ENCODE results near the gene FDX2. TPM values are rescaled to one million over a fixed set of nuclear protein-coding genes. Genes with fewer than 3 reads are reported as not detected.

The FDX2 gene
- total RNA-seq, 1 experiment from 2014 or later: 21.0 TPM

DNA sequence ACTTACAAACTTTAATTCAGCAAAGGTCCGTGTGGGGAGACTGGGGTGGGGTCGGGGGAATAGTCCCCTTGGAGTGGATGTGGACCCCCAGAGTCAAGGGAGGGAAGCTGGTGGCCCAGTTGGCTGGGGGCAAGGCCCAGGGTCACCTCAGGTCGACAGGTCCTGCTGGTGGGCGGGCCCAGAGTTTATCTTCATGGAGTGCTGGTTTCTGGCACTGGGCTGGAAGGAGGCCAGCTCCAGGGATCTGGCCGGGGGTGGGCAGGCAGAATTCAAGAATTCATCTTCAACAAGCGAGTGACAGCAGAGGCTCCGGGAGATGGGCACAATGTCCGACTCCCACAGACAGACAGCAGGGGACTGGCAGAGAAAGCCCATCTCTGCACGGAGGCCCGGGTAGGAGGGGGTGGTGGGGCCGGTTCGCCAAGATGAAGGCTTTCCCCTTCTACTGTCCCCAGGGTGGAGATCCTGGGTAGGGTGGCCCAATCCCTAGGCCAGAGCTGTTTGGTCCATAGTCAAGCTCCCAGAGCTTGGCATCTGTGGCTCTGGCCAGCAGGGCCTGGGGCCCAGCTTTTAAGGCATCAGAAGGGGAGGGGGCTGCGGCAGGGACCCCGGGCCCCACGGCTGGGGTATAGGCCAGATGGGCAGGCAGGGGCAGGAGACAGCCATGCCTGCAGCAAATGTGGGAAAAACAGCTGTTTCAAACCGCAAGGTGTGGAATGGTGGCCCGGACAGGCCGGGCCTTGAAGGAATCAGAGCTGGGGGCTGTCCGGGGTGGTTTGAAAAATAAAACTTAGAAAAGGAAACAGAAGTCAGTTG lies 622 bp upstream of the FDX2 start:
- RAD21 ChIA-PET (ENCODE audit: low non-redundant PET in 1 of 2, low total read pairs in 2 of 2, uncharacterized antibody in 2 of 2, unreplicated experiment in 2 of 2): no interaction called here
- Histone ChIP-seq H3K36me3 (ENCODE audit: control insufficient read depth in 1 of 2, insufficient read depth in 2 of 2, low read length in 2 of 2) (peaks cover 12 to 14% of the 10 kb centered on the region in 2 experiments; a peak in 3 of 4 replicates), H3K9me3 (ENCODE audit: control insufficient read depth in 1 of 2, insufficient read depth in 1 of 2, low read depth in 1 of 2, low read length in 2 of 2) (no peaks in the 10 kb centered on the region), H3K9ac (ENCODE audit: low read length) (peak overlapping the region; percentile 82), H3K9me2 (ENCODE audit: insufficient read depth) (no peaks in the 10 kb centered on the region), H2AFZ (ENCODE audit: low read depth, low read length, poor library complexity, severe bottlenecking) (no peak overlapping the region), H3K4me1 (ENCODE audit: control insufficient read depth in 1 of 2, insufficient read depth in 2 of 2, low read length in 2 of 2) (peaks cover 4 to 21% of the 10 kb centered on the region in 2 experiments; a peak in 3 of 4 replicates), H3K79me2 (ENCODE audit: insufficient read depth, low read length) (0 out of 2 replicates have a peak, but pooled peaks cover 4% of the 10 kb centered on the region), H3K27ac (ENCODE audit: low read depth, low read length) (peak overlapping the region; percentile 80), H3K27me3 (ENCODE audit: insufficient read depth, low read length) (no peaks in the 10 kb centered on the region), H4K20me1 (ENCODE audit: insufficient read depth) (no peaks in the 10 kb centered on the region), H3K4me3 (replicated peaks in 1 of 2; ENCODE audit: low read depth in 1 of 2, low read length in 2 of 2) (peak overlapping the region; percentile 89 to 98), H3K4me2 (ENCODE audit: low read length) (peak overlapping the region; percentile 96)
- POLR2A ChIA-PET: no interaction called here
- intact Hi-C loops (cut with micrococcal nuclease): no loop called here
- ATAC-seq (no peak; the same call in 1 of the 2 replicates), DNase-seq (ENCODE audit: low read depth, low spot score) (no peak)
- TSS peak; percentile 33 for BruUV-seq (replicated peaks)
- CTCF ChIA-PET: no interaction called here
- TF ChIP-seq, protein P1, sequence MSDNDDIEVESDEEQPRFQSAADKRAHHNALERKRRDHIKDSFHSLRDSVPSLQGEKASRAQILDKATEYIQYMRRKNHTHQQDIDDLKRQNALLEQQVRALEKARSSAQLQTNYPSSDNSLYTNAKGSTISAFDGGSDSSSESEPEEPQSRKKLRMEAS (IDR thresholded peaks at IDR 0.05): no peak
- TF ChIP-seq ELF1 (IDR thresholded peaks at IDR 0.05; ENCODE audit: borderline replicate concordance, low read depth): no peak
- no peak for TF ChIP-seq EGR1 (IDR thresholded peaks at IDR 0.05; ENCODE audit: low read depth)
- no peak for TF ChIP-seq ZFX (IDR thresholded peaks at IDR 0.05)
- no peak for TF ChIP-seq TCF7L2 (IDR thresholded peaks at IDR 0.05; ENCODE audit: borderline replicate concordance, extremely low read depth, insufficient read depth, insufficient read length)
- TF ChIP-seq, protein P2, sequence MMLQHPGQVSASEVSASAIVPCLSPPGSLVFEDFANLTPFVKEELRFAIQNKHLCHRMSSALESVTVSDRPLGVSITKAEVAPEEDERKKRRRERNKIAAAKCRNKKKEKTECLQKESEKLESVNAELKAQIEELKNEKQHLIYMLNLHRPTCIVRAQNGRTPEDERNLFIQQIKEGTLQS (IDR thresholded peaks at IDR 0.05): no peak
- no peak for TF ChIP-seq SIN3A (IDR thresholded peaks at IDR 0.05; ENCODE audit: low read depth)
- no peak for TF ChIP-seq POLR2AphosphoS5 (IDR thresholded peaks at IDR 0.05; ENCODE audit: low read depth, low read length)
- TF ChIP-seq SRF (IDR thresholded peaks at IDR 0.05; ENCODE audit: low read depth): no peak
- TF ChIP-seq CEBPB (IDR thresholded peaks at IDR 0.05; ENCODE audit: low read depth): no peak
- TF ChIP-seq ZNF274 (IDR thresholded peaks at IDR 0.05; ENCODE audit: low read depth, low read length): no peak
- TF ChIP-seq FOSL1 (IDR thresholded peaks at IDR 0.05; ENCODE audit: low read depth): no peak
